Right lobe of liver (tissue), 6 donors: ENCODE measurements around the gene GOSR2. TPM values are rescaled to one million over a fixed set of nuclear protein-coding genes. Genes with fewer than 3 reads are reported as not detected.

Experiments
- ATAC-seq, 4 donors: fragments of 200-7000 bp; cut with Tn5 transposase; one replicate each; pipeline ENCODE4 v1.9.1; 2020; ENCODE audit warnings: mild to moderate bottlenecking in 4 of 4, moderate library complexity in 4 of 4
- DNase-seq, 3 donors: peaks; one replicate each; pipeline ENCODE4 v3.0.0-alpha.2; 2020
- H3K27ac ChIP-seq, 3 donors: fragments of 200-600 bp; one replicate each; pipeline ENCODE4 v1.8.0; 2022
- H3K27me3 ChIP-seq, 2 donors: fragments of 200-600 bp; one replicate each; pipeline ENCODE4 v1.8.0; 2022
- H3K36me3 ChIP-seq, 4 donors: fragments of 200-600 bp; sonication (generic) in 1 of 4; one replicate each; pipeline versions ENCODE4 v1.5.1 to v1.8.0; 2017 to 2022; ENCODE audit warnings: control low read depth in 1 of 4
- H3K4me1 ChIP-seq, 4 donors: fragments of 200-600 bp; sonication (generic) in 1 of 4; one replicate each; pipeline versions ENCODE4 v1.5.1 to v1.8.0; 2017 to 2022; ENCODE audit warnings: control low read depth in 1 of 4
- H3K4me3 ChIP-seq, 3 donors: fragments of 200-600 bp; one replicate each; pipeline ENCODE4 v1.8.0; 2022
- H3K9me3 ChIP-seq, 4 donors: fragments of 200-600 bp; sonication (generic) in 1 of 4; one replicate each; pipeline versions ENCODE4 v1.5.1 to v1.8.0; 2017 to 2022; ENCODE audit warnings: control low read depth in 1 of 4
- POLR2A ChIP-seq: fragments of 450-650 bp; IDR thresholded peaks from one replicate; pipeline ENCODE4 v1.6.1; 2017; ENCODE audit warnings: antibody characterized with exemption, mild to moderate bottlenecking
- WGBS: methylation state at CpG from one replicate; pipeline ENCODE4 v1.1.6; 2018; ENCODE audit warnings: low coverage, low lambda C conversion rate; ENCODE audit not compliant: insufficient coverage; ENCODE audit errors: missing lambda C conversion rate; 5-methylcytosine and 5-hydroxymethylcytosine counted together
- intact Hi-C, 2 donors: fragments of 100-400 bp; cut with DNase I; formaldehyde crosslinking; loops; one replicate each; pipeline versions ENCODE4 v1.11.2 to v1.14.1; 2022
- total RNA-seq, 6 experiments: library from RNA; depleted of rRNA in 2 of 6; stranded (reverse); fragments of >200 nt in 2 of 6; fragmentation: NEBNext Ultra II Directional in 3 of 6; extraction: Animal tissue kit (Norgen Biotek cat#: 25700) in 3 of 6; gene quantifications; one replicate each; pipeline versions ENCODE4 v1.1.0 to v1.2.4, GENCODE V29; 2016 to 2023
- TF ChIP-seq, protein P1 (sequence below), 4 donors: fragments of 200-600 bp in 3 of 4; fragments of 450-650 bp in 1 of 4; IDR thresholded peaks; one replicate each; pipeline versions ENCODE4 v1.5.1 to v1.8.0; 2016 to 2022; ENCODE audit warnings: antibody characterized with exemption in 4 of 4, mild to moderate bottlenecking in 2 of 4
- donor health status: DM: no; HTN: yes; CAD: no.
- donor health status: DM: no; HTN: no; CAD: no.
- donor health status: DM: no; HTN: no; CAD: no.
- donor health status: DM: no; HTN: yes; CAD: no.
- donor health status: DM: no; HTN: yes; CAD: no.

The GOSR2 gene
- total RNA-seq, 6 experiments from 2014 or later: 22.9 to 44.1 (median 33.3) TPM

DNA sequence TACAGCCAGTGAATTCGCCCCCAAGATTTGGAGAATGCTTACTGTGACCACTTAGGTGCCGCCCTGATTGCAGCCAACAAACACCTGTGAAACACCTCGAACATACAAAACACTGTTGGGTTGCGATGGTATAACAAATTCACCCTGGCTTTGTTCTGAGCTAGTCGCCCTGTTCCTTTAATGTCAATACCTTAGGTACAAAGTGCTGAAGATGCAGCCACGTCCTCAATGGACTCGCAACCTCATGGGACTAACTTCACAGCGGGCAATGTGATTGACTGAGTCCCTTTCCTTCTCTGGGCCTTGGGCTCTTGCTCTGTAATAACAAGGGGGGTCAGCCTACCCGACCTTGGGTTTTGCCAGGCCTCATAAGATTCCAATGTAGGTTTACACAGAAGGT lies 28.9 kb upstream of the GOSR2 start:
- no peaks in the 10 kb centered on the region for H3K4me1 ChIP-seq
- ATAC-seq (peak in 1 of 4 donors; percentile 26), DNase-seq (no peak)
- no peaks in the 10 kb centered on the region for H3K36me3 ChIP-seq
- no peak overlapping the region for H3K4me3 ChIP-seq
- 50% methylated on average over 4 of the region's 9 CpGs for WGBS
- no peaks in the 10 kb centered on the region for H3K27me3 ChIP-seq
- intact Hi-C loops: no loop called here
- H3K9me3 ChIP-seq: no peaks in the 10 kb centered on the region
- no peak for TF ChIP-seq POLR2A
- TF ChIP-seq, protein P1, sequence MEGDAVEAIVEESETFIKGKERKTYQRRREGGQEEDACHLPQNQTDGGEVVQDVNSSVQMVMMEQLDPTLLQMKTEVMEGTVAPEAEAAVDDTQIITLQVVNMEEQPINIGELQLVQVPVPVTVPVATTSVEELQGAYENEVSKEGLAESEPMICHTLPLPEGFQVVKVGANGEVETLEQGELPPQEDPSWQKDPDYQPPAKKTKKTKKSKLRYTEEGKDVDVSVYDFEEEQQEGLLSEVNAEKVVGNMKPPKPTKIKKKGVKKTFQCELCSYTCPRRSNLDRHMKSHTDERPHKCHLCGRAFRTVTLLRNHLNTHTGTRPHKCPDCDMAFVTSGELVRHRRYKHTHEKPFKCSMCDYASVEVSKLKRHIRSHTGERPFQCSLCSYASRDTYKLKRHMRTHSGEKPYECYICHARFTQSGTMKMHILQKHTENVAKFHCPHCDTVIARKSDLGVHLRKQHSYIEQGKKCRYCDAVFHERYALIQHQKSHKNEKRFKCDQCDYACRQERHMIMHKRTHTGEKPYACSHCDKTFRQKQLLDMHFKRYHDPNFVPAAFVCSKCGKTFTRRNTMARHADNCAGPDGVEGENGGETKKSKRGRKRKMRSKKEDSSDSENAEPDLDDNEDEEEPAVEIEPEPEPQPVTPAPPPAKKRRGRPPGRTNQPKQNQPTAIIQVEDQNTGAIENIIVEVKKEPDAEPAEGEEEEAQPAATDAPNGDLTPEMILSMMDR (IDR thresholded peaks at IDR 0.05): no peak
- no peak overlapping the region for H3K27ac ChIP-seq

DNA sequence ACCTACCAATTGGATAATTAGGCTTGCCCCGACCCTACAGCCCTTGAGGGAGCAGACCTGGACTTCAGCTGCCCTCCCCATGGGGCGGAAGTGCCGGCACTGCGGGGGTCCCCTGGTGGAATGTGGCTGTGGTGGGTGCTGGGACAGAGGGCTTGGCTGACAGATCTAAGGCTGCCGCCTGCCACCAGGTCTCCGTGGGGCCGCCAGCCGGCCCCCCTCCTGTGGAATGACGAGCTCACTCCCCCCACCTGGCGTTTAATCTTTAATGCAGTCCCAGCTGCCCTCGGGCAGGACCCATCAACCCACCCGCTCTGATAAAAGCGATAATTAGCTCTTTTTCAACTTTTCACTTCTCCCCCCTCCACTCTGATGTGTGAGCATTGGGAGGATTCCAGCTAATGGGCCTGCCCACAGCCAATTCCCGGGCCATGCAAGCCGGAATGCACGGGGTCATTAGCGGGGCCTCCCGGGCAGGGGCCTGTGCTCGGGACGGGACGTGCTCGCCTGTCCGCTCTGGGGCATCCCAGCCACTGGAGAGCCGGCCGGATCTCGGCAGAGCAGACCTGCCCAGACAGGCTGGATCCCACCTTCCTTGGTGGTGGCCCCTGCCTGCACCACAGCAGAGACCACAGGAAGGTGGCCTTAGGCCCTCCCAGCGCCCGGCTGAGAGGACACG lies 28.3 kb upstream of the GOSR2 start:
- Histone ChIP-seq H3K27ac (no peak overlapping the region), H3K9me3 (no peaks in the 10 kb centered on the region), H3K4me1 (no peaks in the 10 kb centered on the region), H3K4me3 (no peak overlapping the region), H3K36me3 (no peaks in the 10 kb centered on the region), H3K27me3 (no peaks in the 10 kb centered on the region)
- DNase-seq (no peak), ATAC-seq (peak in 2 of 4 donors; percentile 43 to 55)
- no peak for TF ChIP-seq POLR2A
- TF ChIP-seq, protein P1 (IDR thresholded peaks at IDR 0.05): no peak
- intact Hi-C loops: no loop called here
- WGBS: 40% methylated on average over 1 of the region's 29 CpGs

DNA sequence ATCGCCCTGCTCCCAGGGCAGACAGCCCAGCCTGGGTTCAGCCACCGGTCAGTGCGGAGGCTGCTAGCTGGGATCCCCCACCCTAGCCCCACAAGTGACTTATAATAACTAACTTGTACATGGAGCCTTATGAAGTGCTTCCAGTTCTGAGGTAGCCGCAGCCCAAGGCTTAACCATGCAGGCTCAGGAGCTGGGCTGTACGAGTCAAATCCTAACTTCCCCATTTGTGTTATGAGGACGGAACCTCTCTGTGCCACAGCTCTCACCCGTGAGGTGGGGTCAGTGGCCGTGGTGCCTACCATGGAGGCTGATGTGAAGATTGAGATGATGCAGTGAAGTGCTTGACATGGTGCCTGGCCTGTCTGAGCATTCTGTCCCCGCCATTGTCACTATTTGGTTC lies 27.8 kb upstream of the GOSR2 start:
- H3K27ac ChIP-seq: no peak overlapping the region
- no peak for TF ChIP-seq POLR2A
- TF ChIP-seq, protein P1 (IDR thresholded peaks at IDR 0.05): no peak
- 80% methylated on average over 1 of the region's 9 CpGs for WGBS
- H3K4me1 ChIP-seq: no peaks in the 10 kb centered on the region
- no peaks in the 10 kb centered on the region for H3K27me3 ChIP-seq
- no peak for DNase-seq
- no peaks in the 10 kb centered on the region for H3K9me3 ChIP-seq
- no peak overlapping the region for H3K4me3 ChIP-seq
- no peaks in the 10 kb centered on the region for H3K36me3 ChIP-seq
- peak in 3 of 4 donors; percentile 21 to 38 (median 21) for ATAC-seq
- intact Hi-C loops: no loop called here

DNA sequence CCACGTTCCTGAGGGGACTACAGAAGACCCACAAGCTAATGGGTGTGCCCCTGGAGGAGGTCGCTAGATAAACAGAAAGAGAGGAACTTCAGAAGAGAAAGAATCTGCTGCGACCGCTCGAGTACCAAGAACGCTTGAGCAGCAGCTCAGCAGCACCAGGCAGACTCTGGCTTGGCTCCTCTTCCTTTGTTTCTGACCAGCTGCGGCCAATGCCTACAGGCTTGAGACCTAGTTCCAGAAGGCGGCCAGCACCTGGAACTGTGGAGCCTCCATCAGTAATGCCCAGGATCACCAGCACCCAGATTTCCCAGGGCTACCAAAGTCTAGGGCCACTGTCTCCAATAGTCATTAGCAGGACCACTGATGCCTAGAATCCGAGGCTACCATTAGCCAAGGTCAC lies 26.0 kb upstream of the GOSR2 start:
- no peak overlapping the region for H3K27ac ChIP-seq
- TF ChIP-seq POLR2A: no peak
- TF ChIP-seq, protein P1 (IDR thresholded peaks at IDR 0.05): no peak
- DNase-seq (no peak), ATAC-seq (no peak)
- 50% methylated on average over 1 of the region's 9 CpGs for WGBS
- no peaks in the 10 kb centered on the region for H3K27me3 ChIP-seq
- H3K9me3 ChIP-seq: no peaks in the 10 kb centered on the region
- H3K4me1 ChIP-seq: no peaks in the 10 kb centered on the region
- H3K36me3 ChIP-seq: no peaks in the 10 kb centered on the region
- H3K4me3 ChIP-seq: no peak overlapping the region
- intact Hi-C loops: no loop called here
